OCI-LY1 (cell line): ENCODE measurements around the gene ACER1.

Experiments used
- H2AFZ ChIP-seq: fragments of 200-600 bp; sonication (generic), shearing (Covaris generic); 2 replicates; pipeline ENCODE4 v1.6.0; 2014; ENCODE audit warnings: antibody characterized with exemption, mild to moderate bottlenecking, low read length
- H3F3A ChIP-seq: fragments of 200-600 bp; sonication (generic), shearing (Covaris generic); 2 replicates; pipeline ENCODE4 v1.6.0; 2014; ENCODE audit warnings: mild to moderate bottlenecking, antibody characterized with exemption, low read length, moderate library complexity; ENCODE audit not compliant: insufficient read depth
- H3K27ac ChIP-seq: fragments of 200-600 bp; sonication (generic); 2 replicates; pipeline ENCODE4 v1.5.1; 2014; ENCODE audit warnings: low read length, mixed run types, mild to moderate bottlenecking, low read depth; ENCODE audit not compliant: poor library complexity, severe bottlenecking
- H3K27me3 ChIP-seq: fragments of 200-600 bp; sonication (generic); 2 replicates; pipeline ENCODE4 v1.6.0; 2014; ENCODE audit warnings: antibody characterized with exemption, mild to moderate bottlenecking, low read length, moderate library complexity; ENCODE audit not compliant: insufficient read depth
- H3K36me3 ChIP-seq: fragments of 200-600 bp; sonication (generic); 2 replicates; pipeline ENCODE4 v1.6.1; 2014; ENCODE audit warnings: mild to moderate bottlenecking, antibody characterized with exemption, low read length, moderate library complexity, mixed read lengths; ENCODE audit not compliant: insufficient read depth
- H3K4me1 ChIP-seq: fragments of 200-600 bp; sonication (generic); 2 replicates; pipeline ENCODE4 v1.5.1; 2014; ENCODE audit warnings: mild to moderate bottlenecking, low read length, moderate library complexity; ENCODE audit not compliant: insufficient read depth, severe bottlenecking
- H3K4me2 ChIP-seq: fragments of 200-600 bp; sonication (generic), shearing (Covaris generic); 2 replicates; pipeline ENCODE4 v1.6.1; 2014; ENCODE audit warnings: low read length
- H3K4me3 ChIP-seq: fragments of 200-600 bp; sonication (generic); 2 replicates; pipeline ENCODE4 v1.5.1; 2014; ENCODE audit warnings: low read length, low read depth, mild to moderate bottlenecking, mixed read lengths; ENCODE audit not compliant: poor library complexity, severe bottlenecking
- H3K79me2 ChIP-seq: fragments of 200-600 bp; shearing (Covaris generic); 2 replicates; pipeline ENCODE4 v1.6.1; 2016; ENCODE audit warnings: mixed run types, low read length, mixed read lengths; ENCODE audit not compliant: insufficient read depth
- H3K9ac ChIP-seq: fragments of 200-600 bp; sonication (generic), shearing (Covaris generic); 2 replicates; pipeline ENCODE4 v1.6.1; 2014; ENCODE audit warnings: mild to moderate bottlenecking, low read length, mixed read lengths
- H3K9me2 ChIP-seq: fragments of 200-600 bp; sonication (generic), shearing (Covaris generic); 2 replicates; pipeline ENCODE4 v1.6.1; 2014; ENCODE audit warnings: low read depth, mild to moderate bottlenecking, low read length, mixed read lengths
- H3K9me3 ChIP-seq: fragments of 200-600 bp; shearing (Covaris generic); 2 replicates; pipeline ENCODE4 v1.6.1; 2014; ENCODE audit warnings: low read length, mixed read lengths
- H4K20me1 ChIP-seq: fragments of 200-600 bp; sonication (generic), shearing (Covaris generic); 2 replicates; pipeline ENCODE4 v1.6.0; 2016; ENCODE audit warnings: mild to moderate bottlenecking, low read length; ENCODE audit not compliant: insufficient read depth
- EZH2 ChIP-seq: fragments of 200-600 bp; sonication (generic), shearing (Covaris generic); IDR thresholded peaks from 2 replicates; pipeline ENCODE4 v1.8.0; 2017; ENCODE audit warnings: borderline replicate concordance, mixed run types, mild to moderate bottlenecking, antibody characterized with exemption, low read length, moderate library complexity, mixed read lengths
- TF ChIP-seq, protein P1 (sequence below): fragments of 200-600 bp; sonication (generic), shearing (Covaris generic); IDR thresholded peaks from 2 replicates; pipeline ENCODE4 v1.5.1; 2017; ENCODE audit warnings: mild to moderate bottlenecking, antibody characterized with exemption, low read length, moderate library complexity, mixed read lengths

ACER1 gene

DNA sequence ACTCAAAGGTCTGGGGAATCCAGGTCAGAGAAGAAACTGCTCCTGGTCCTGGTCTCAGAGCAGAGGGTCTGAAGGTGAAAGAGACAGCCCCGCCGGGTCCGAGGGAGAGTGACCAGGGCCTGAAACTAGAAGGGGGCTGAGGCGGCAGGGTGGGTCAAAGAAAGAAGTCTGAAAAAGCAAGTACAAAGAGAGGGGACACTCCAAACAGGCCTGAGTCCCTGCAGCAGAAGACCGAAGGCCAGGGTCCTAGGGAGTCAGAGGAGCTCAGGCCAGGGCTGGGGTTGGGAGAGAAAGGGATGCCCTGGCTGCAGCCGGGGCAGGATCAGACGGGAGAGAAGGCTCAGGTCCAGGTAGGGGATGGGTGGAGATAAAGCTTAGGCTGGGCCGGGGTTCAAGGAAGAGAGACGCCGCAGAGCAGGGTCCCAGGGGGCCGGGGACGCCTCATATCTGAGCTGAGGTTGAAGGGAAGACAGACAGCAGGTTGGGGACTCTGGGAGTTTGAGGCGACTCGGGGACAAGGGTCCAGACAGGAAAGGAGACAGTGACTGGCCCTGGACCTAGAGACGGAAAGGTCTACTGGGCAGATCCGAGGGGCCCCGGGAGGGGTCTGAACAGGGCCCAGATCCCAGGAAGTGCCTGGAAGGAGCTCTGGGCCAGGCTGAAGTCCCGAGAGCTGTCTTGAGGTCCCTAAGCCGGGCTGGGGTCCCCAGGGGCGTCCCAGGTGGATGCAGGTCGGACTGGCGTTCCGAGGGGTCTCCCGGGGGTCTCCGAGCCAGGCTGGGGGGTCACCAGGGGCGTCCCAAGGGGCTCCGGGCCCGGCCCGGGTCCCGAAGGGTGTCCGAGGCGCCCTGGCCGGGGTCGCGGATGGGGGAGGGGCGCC is 54.4 kb downstream of the ACER1 start:
- H3K79me2 ChIP-seq = peaks cover 48% of the 10 kb centered on the region
- H2AFZ ChIP-seq = no peak overlapping the region
- no peak for TF ChIP-seq EZH2
- TF ChIP-seq, protein P1, sequence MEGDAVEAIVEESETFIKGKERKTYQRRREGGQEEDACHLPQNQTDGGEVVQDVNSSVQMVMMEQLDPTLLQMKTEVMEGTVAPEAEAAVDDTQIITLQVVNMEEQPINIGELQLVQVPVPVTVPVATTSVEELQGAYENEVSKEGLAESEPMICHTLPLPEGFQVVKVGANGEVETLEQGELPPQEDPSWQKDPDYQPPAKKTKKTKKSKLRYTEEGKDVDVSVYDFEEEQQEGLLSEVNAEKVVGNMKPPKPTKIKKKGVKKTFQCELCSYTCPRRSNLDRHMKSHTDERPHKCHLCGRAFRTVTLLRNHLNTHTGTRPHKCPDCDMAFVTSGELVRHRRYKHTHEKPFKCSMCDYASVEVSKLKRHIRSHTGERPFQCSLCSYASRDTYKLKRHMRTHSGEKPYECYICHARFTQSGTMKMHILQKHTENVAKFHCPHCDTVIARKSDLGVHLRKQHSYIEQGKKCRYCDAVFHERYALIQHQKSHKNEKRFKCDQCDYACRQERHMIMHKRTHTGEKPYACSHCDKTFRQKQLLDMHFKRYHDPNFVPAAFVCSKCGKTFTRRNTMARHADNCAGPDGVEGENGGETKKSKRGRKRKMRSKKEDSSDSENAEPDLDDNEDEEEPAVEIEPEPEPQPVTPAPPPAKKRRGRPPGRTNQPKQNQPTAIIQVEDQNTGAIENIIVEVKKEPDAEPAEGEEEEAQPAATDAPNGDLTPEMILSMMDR = no peak
- H3K4me3 ChIP-seq = peak overlapping the region; percentile 88
- H3K36me3 ChIP-seq = peaks cover 8% of the 10 kb centered on the region; the same call in 1 of the 2 replicates
- no peaks in the 10 kb centered on the region for H3F3A ChIP-seq
- no peaks in the 10 kb centered on the region for H3K9me2 ChIP-seq
- H4K20me1 ChIP-seq = no peaks in the 10 kb centered on the region
- H3K4me1 ChIP-seq = peaks cover 27% of the 10 kb centered on the region
- H3K27me3 ChIP-seq = no peaks in the 10 kb centered on the region
- H3K4me2 ChIP-seq = peak overlapping the region; percentile 98
- peak overlapping the region; percentile 93 for H3K9ac ChIP-seq
- no peaks in the 10 kb centered on the region for H3K9me3 ChIP-seq
- peak overlapping the region; percentile 5 for H3K27ac ChIP-seq

DNA sequence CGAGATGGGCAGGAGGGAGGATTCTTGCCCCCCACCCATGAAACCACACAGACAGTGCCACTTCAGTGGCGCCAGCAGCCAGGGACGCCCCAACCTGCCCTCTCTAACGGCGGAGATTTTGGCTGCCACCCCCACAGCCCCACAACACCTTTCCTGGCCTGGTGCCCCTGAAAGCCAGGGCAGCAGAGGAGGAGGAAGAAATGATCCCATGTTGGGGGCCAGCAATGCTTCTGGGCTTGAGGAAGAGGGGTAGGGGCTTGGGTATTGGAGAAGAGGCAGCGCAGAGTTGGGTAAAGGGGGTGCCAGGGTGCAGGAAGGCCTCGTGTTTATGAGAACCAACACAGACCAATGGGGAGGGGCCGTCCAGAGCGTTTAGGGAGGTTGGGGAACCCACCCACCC is 55.4 kb downstream of the ACER1 start:
- Histone ChIP-seq H3K9ac (peak overlapping the region; percentile 28; the same call in 1 of the 2 replicates), H3F3A (no peaks in the 10 kb centered on the region), H3K4me3 (peak overlapping the region; percentile 88), H4K20me1 (no peaks in the 10 kb centered on the region), H3K36me3 (peaks cover 8% of the 10 kb centered on the region; the same call in 1 of the 2 replicates), H2AFZ (no peak overlapping the region), H3K4me2 (peak overlapping the region; percentile 98), H3K9me2 (no peaks in the 10 kb centered on the region), H3K27me3 (no peaks in the 10 kb centered on the region), H3K79me2 (peaks cover 55% of the 10 kb centered on the region), H3K27ac (no peak overlapping the region), H3K9me3 (no peaks in the 10 kb centered on the region), H3K4me1 (peaks cover 27% of the 10 kb centered on the region)
- TF ChIP-seq, protein P1 = no peak
- no peak for TF ChIP-seq EZH2

DNA sequence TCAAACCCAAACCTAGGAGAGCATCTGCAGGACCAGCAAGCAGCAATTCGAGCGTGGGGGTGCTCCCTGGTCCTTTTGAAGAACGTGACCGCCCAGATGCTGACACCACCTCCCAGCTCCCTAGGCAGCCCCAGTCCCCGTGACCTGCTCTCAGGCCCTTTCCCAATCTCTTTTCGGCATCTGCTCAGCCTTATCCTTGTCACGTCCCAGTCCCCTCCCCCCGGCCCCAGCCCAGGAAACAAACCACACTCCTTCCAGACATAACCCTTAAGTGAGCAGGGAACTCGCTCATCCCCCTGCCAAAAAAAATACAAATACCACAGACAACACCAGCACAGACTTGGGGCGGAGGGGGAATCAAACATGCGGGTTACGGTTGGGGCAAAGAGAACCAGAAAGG is 57.0 kb downstream of the ACER1 start:
- Histone ChIP-seq H3F3A (no peaks in the 10 kb centered on the region), H2AFZ (no peak overlapping the region), H3K9me3 (no peaks in the 10 kb centered on the region), H4K20me1 (no peaks in the 10 kb centered on the region), H3K4me3 (no peak overlapping the region), H3K4me1 (peaks cover 27% of the 10 kb centered on the region), H3K4me2 (peak overlapping the region; percentile 98; the same call in 1 of the 2 replicates), H3K27me3 (no peaks in the 10 kb centered on the region), H3K9ac (no peak overlapping the region), H3K79me2 (peaks cover 65% of the 10 kb centered on the region), H3K27ac (no peak overlapping the region), H3K36me3 (peaks cover 8% of the 10 kb centered on the region; the same call in 1 of the 2 replicates), H3K9me2 (no peaks in the 10 kb centered on the region)
- no peak for TF ChIP-seq EZH2
- TF ChIP-seq, protein P1 = no peak
